HepG2 (cell line): ENCODE measurements around the gene SCYL1. TPM values are rescaled to one million over a fixed set of nuclear protein-coding genes. Genes with fewer than 3 reads are reported as not detected.

Experiments used
- ARNT ChIP-seq: fragments of 450-650 bp; IDR thresholded peaks from 2 replicates; pipeline ENCODE4 v1.6.1; 2017
- DMAP1 ChIP-seq: IDR thresholded peaks from 2 replicates; pipeline ENCODE4 v1.6.1; 2016
- MLLT10 ChIP-seq: sonication (generic); formaldehyde crosslinking; IDR thresholded peaks from 2 replicates; pipeline ENCODE4 v1.4.0; 2020; ENCODE audit warnings: missing genetic modification reagents
- POLR2AphosphoS2 ChIP-seq: IDR thresholded peaks from 2 replicates; pipeline ENCODE4 v1.6.1; 2011; ENCODE audit warnings: low read depth, low read length, improper control_type of control experiment
- RFXAP ChIP-seq: sonication (generic); formaldehyde crosslinking; IDR thresholded peaks from 2 replicates; pipeline ENCODE4 v1.4.0; 2020; ENCODE audit warnings: missing genetic modification reagents, borderline replicate concordance
- SAFB2 ChIP-seq: sonication (generic); formaldehyde crosslinking; IDR thresholded peaks from 2 replicates; pipeline ENCODE4 v1.5.1; 2020; ENCODE audit warnings: missing genetic modification reagents, low read depth, mild to moderate bottlenecking, borderline replicate concordance
- SP5 ChIP-seq: IDR thresholded peaks from 2 replicates; pipeline ENCODE4 v1.6.1; 2016; ENCODE audit warnings: low read depth, borderline replicate concordance
- STAG1 ChIP-seq: sonication (generic); formaldehyde crosslinking; IDR thresholded peaks from 2 replicates; pipeline ENCODE4 v1.4.0; 2020; ENCODE audit warnings: missing genetic modification reagents
- TAF15 ChIP-seq: fragments of 200-400 bp; formaldehyde crosslinking; IDR thresholded peaks from one replicate; pipeline ENCODE4 v1.6.1; 2018; ENCODE audit warnings: mild to moderate bottlenecking, low read depth, low read length; ENCODE audit not compliant: poor library complexity, severe bottlenecking
- YEATS4 ChIP-seq: sonication (generic); formaldehyde crosslinking; IDR thresholded peaks from 2 replicates; pipeline ENCODE4 v1.4.0; 2020; ENCODE audit warnings: missing genetic modification reagents, borderline replicate concordance
- ZBTB21 ChIP-seq: sonication (generic); formaldehyde crosslinking; IDR thresholded peaks from 2 replicates; pipeline ENCODE4 v1.4.0; 2020; ENCODE audit warnings: missing genetic modification reagents
- ZFP36 ChIP-seq: fragments of 150-350 bp; IDR thresholded peaks from 2 replicates; pipeline ENCODE4 v1.6.1; 2018; ENCODE audit warnings: borderline replicate concordance, low read length, low read depth; ENCODE audit not compliant: partially characterized antibody
- ZNF121 ChIP-seq: sonication (generic); formaldehyde crosslinking; IDR thresholded peaks from 2 replicates; pipeline ENCODE4 v1.5.0; 2020; ENCODE audit warnings: mild to moderate bottlenecking, missing genetic modification reagents
- ZNF354B ChIP-seq: sonication (generic); formaldehyde crosslinking; IDR thresholded peaks from 2 replicates; pipeline ENCODE4 v1.8.0; 2022; ENCODE audit warnings: mild to moderate bottlenecking, missing genetic modification reagents
- ZNF382 ChIP-seq: sonication (generic); formaldehyde crosslinking; IDR thresholded peaks from 2 replicates; pipeline ENCODE4 v1.5.0; 2020; ENCODE audit warnings: missing genetic modification reagents, mild to moderate bottlenecking, borderline replicate concordance
- ZNF563 ChIP-seq: sonication (generic); formaldehyde crosslinking; IDR thresholded peaks from 2 replicates; pipeline ENCODE4 v1.8.0; 2022; ENCODE audit warnings: mild to moderate bottlenecking, moderate library complexity, missing genetic modification reagents
- ZNF644 ChIP-seq: IDR thresholded peaks from 2 replicates; pipeline ENCODE4 v1.6.1; 2016; ENCODE audit warnings: low read depth
- ZNF7 ChIP-seq: IDR thresholded peaks from 2 replicates; pipeline ENCODE4 v1.6.1; 2016; ENCODE audit warnings: missing biosample characterization, missing genetic modification reagents
- ZNF839 ChIP-seq: sonication (generic); formaldehyde crosslinking; IDR thresholded peaks from 2 replicates; pipeline ENCODE4 v1.4.0; 2020; ENCODE audit warnings: missing genetic modification reagents, mild to moderate bottlenecking, borderline replicate concordance
- polyA plus RNA-seq, 8 experiments: library from polyadenylated mRNA; depleted of rRNA in 3 of 8; stranded (reverse) in 7 of 8; unstranded in 1 of 8; fragments of >200 nt; fragmentation: Illumina TruSeq in 4 of 8; extraction: Trizol in 4 of 8; gene quantifications; 2 replicates each; pipeline versions ENCODE4 v1.2.1 to v1.2.3, GENCODE V29; 2011 to 2016; ENCODE audit warnings: low read depth in 4 of 8, missing spikeins in 1 of 8, mixed read lengths in 1 of 8; ENCODE audit not compliant: insufficient read depth in 1 of 8
- total RNA-seq, 5 experiments: library from RNA; depleted of rRNA; stranded (reverse); fragments of >200 nt; fragmentation: Illumina TruSeq; extraction: Trizol; gene quantifications; 2 replicates each; pipeline ENCODE4 v1.2.3, GENCODE V29; 2016; ENCODE audit warnings: low read depth in 1 of 5
- TF ChIP-seq, protein P1 (sequence below): sonication (generic); formaldehyde crosslinking; IDR thresholded peaks from 2 replicates; pipeline ENCODE4 v1.5.1; 2020; ENCODE audit warnings: mild to moderate bottlenecking, missing genetic modification reagents, borderline replicate concordance
- TF ChIP-seq, protein P2 (sequence below): sonication (generic); formaldehyde crosslinking; IDR thresholded peaks from 2 replicates; pipeline ENCODE4 v1.4.0; 2020; ENCODE audit warnings: mild to moderate bottlenecking, missing genetic modification reagents, borderline replicate concordance
- TF ChIP-seq, protein P3 (sequence below): sonication (generic); formaldehyde crosslinking; IDR thresholded peaks from 2 replicates; pipeline ENCODE4 v1.5.0; 2020; ENCODE audit warnings: mild to moderate bottlenecking, low read depth, missing genetic modification reagents, borderline replicate concordance

SCYL1 gene
- total and polyA plus RNA-seq, 2 of the 13 experiments (the other 11 are each of a cell fraction or from before 2014, with no cell fraction given), result 65.9 to 103 TPM

DNA sequence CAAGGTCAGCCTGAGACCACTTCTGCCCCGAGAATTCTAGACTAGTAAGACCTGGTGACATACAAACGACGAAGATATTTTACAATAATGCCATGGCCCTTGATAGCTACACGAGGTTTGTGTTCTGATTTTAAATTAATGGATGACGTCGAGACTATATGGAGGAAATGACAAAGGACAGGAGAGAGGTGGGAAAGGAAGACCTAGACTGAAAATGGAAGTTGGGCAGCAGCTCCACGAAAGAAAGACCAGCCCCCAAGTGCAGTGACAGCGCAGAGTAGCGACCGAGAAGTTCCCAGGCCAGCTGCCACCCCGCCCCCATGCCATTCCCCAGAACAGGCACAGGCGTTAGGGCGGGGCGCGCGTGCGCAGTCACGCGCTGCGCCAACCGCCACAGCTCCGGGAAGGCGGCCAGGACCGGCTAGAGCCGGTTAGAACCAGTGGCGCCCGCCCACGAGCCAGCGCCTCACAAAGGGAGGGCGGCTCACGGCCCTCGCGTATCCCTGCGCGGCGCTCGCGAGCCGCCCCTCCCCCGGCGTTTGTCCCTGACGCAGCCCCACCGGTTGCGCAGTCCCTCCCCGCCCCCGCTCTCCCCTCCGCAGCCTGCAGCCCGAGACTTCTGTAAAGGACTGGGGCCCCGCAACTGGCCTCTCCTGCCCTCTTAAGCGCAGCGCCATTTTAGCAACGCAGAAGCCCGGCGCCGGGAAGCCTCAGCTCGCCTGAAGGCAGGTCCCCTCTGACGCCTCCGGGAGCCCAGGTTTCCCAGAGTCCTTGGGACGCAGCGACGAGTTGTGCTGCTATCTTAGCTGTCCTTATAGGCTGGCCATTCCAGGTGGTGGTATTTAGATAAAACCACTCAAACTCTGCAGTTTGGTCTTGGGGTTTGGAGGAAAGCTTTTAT is 27.5 kb upstream of the SCYL1 start (continued):
- TF ChIP-seq STAG1 (no peak; the same call in 1 of the 2 replicates), MLLT10 (CRISPR knock-in tag) (no peak), ZNF7 (CRISPR knock-in tag) (no peak), ZNF839 (CRISPR knock-in tag) (peak; percentile 63; the same call in 1 of the 2 replicates), DMAP1 (CRISPR knock-in tag) (peak; percentile 99), ARNT (no peak), ZNF644 (no peak), SP5 (CRISPR knock-in tag) (peak; percentile 95), ZFP36 (no peak), ZBTB21 (CRISPR knock-in tag) (peak; percentile 21; the same call in 1 of the 2 replicates), ZNF382 (CRISPR knock-in tag) (no peak), TAF15 (peak; percentile 94), POLR2AphosphoS2 (peak; percentile 77), YEATS4 (CRISPR knock-in tag) (peak; percentile 97), ZNF563 (CRISPR knock-in tag) (no peak), SAFB2 (CRISPR knock-in tag) (peak; percentile 82; the same call in 1 of the 2 replicates), ZNF121 (no peak; the same call in 1 of the 2 replicates), ZNF354B (CRISPR knock-in tag) (no peak), RFXAP (CRISPR knock-in tag) (peak; percentile 57; the same call in 1 of the 2 replicates)
- TF ChIP-seq, protein P1, sequence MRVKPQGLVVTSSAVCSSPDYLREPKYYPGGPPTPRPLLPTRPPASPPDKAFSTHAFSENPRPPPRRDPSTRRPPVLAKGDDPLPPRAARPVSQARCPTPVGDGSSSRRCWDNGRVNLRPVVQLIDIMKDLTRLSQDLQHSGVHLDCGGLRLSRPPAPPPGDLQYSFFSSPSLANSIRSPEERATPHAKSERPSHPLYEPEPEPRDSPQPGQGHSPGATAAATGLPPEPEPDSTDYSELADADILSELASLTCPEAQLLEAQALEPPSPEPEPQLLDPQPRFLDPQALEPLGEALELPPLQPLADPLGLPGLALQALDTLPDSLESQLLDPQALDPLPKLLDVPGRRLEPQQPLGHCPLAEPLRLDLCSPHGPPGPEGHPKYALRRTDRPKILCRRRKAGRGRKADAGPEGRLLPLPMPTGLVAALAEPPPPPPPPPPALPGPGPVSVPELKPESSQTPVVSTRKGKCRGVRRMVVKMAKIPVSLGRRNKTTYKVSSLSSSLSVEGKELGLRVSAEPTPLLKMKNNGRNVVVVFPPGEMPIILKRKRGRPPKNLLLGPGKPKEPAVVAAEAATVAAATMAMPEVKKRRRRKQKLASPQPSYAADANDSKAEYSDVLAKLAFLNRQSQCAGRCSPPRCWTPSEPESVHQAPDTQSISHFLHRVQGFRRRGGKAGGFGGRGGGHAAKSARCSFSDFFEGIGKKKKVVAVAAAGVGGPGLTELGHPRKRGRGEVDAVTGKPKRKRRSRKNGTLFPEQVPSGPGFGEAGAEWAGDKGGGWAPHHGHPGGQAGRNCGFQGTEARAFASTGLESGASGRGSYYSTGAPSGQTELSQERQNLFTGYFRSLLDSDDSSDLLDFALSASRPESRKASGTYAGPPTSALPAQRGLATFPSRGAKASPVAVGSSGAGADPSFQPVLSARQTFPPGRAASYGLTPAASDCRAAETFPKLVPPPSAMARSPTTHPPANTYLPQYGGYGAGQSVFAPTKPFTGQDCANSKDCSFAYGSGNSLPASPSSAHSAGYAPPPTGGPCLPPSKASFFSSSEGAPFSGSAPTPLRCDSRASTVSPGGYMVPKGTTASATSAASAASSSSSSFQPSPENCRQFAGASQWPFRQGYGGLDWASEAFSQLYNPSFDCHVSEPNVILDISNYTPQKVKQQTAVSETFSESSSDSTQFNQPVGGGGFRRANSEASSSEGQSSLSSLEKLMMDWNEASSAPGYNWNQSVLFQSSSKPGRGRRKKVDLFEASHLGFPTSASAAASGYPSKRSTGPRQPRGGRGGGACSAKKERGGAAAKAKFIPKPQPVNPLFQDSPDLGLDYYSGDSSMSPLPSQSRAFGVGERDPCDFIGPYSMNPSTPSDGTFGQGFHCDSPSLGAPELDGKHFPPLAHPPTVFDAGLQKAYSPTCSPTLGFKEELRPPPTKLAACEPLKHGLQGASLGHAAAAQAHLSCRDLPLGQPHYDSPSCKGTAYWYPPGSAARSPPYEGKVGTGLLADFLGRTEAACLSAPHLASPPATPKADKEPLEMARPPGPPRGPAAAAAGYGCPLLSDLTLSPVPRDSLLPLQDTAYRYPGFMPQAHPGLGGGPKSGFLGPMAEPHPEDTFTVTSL (CRISPR knock-in tag), result 0 out of 2 replicates have a peak, but pooled peaks have one; percentile 12
- TF ChIP-seq, protein P2, sequence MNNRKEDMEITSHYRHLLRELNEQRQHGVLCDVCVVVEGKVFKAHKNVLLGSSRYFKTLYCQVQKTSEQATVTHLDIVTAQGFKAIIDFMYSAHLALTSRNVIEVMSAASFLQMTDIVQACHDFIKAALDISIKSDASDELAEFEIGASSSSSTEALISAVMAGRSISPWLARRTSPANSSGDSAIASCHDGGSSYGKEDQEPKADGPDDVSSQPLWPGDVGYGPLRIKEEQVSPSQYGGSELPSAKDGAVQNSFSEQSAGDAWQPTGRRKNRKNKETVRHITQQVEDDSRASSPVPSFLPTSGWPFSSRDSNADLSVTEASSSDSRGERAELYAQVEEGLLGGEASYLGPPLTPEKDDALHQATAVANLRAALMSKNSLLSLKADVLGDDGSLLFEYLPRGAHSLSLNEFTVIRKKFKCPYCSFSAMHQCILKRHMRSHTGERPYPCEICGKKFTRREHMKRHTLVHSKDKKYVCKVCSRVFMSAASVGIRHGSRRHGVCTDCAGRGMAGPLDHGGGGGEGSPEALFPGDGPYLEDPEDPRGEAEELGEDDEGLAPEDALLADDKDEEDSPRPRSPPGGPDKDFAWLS (CRISPR knock-in tag), result no peak
- TF ChIP-seq, protein P3, sequence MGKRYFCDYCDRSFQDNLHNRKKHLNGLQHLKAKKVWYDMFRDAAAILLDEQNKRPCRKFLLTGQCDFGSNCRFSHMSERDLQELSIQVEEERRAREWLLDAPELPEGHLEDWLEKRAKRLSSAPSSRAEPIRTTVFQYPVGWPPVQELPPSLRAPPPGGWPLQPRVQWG (CRISPR knock-in tag), result no peak
